AG04450 (cell line): ENCODE results near the gene VPS13D. TPM values are rescaled to one million over a fixed set of nuclear protein-coding genes. Genes with fewer than 3 reads are reported as not detected.

Experiments
- CTCF ChIA-PET: fragments of 300-600, 350-600 bp; formaldehyde crosslinking; extraction: SDS; loops from one replicate; lab custom pipeline; 2022; ENCODE audit warnings: antibody characterized with exemption, inconsistent platforms; lab: Charles Lee
- POLR2A ChIA-PET: fragments of 350-600 bp; formaldehyde crosslinking; extraction: SDS; loops from one replicate; lab custom pipeline; 2021; ENCODE audit warnings: antibody characterized with exemption, inconsistent platforms; lab: Yijun Ruan, JAX
- DNase-seq: peaks from one replicate; pipeline ENCODE4 v3.0.0-alpha.2; 2011; ENCODE audit warnings: low read depth, low spot score
- H3K27ac ChIP-seq: one replicate; pipeline ENCODE4 v1.5.1; 2012; ENCODE audit warnings: low read depth, low read length, control low read depth
- H3K27me3 ChIP-seq: one replicate; pipeline ENCODE4 v1.6.0; 2012; ENCODE audit warnings: low read length; ENCODE audit not compliant: control insufficient read depth, insufficient read depth
- H3K4me3 ChIP-seq: 2 replicates; pipeline ENCODE4 v1.5.1; 2011; ENCODE audit warnings: mild to moderate bottlenecking, low read depth, low read length, control low read depth
- H3K9me3 ChIP-seq: 2 replicates; pipeline ENCODE4 v1.5.1; 2012; ENCODE audit warnings: low read length; ENCODE audit not compliant: control insufficient read depth, insufficient read depth
- polyA plus RNA-seq: library from polyadenylated mRNA; depleted of rRNA; stranded (reverse); fragments of >200 nt; gene quantifications from 2 replicates; pipeline ENCODE4 v1.2.3, GENCODE V29; 2011
- TF ChIP-seq, protein P1 (sequence below): IDR thresholded peaks from 2 replicates; pipeline ENCODE4 v1.5.1; 2011; ENCODE audit warnings: low read depth, low read length, control low read depth, inconsistent platforms

The VPS13D gene
- polyA plus RNA-seq, 1 experiment, result 18.3 TPM

DNA sequence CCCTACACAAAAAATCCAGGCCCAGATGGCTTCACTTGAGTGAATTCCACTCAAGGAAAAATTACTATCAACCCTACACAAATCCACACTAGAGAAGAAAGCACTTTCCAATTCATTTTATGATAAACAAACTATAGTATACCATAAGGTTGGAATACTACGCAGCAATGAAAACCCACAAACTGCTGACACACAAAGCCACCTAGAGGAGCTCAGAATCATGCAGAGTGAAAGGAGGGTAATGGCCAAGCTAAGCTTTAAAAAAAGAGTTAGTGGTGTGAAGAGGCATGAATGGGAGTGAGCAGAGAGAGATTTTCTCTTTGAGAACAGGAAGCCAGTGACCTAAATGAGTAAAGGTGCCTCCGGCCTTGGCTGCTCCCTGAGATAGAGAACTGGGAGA, 294.4 kb downstream of the VPS13D start:
- Histone ChIP-seq H3K9me3 (no peaks in the 10 kb centered on the region; the same call in 1 of the 2 replicates), H3K27ac (no peak overlapping the region), H3K27me3 (peaks cover under 1% of the 10 kb centered on the region), H3K4me3 (no peak overlapping the region)
- POLR2A ChIA-PET, result no interaction called here
- TF ChIP-seq, protein P1, sequence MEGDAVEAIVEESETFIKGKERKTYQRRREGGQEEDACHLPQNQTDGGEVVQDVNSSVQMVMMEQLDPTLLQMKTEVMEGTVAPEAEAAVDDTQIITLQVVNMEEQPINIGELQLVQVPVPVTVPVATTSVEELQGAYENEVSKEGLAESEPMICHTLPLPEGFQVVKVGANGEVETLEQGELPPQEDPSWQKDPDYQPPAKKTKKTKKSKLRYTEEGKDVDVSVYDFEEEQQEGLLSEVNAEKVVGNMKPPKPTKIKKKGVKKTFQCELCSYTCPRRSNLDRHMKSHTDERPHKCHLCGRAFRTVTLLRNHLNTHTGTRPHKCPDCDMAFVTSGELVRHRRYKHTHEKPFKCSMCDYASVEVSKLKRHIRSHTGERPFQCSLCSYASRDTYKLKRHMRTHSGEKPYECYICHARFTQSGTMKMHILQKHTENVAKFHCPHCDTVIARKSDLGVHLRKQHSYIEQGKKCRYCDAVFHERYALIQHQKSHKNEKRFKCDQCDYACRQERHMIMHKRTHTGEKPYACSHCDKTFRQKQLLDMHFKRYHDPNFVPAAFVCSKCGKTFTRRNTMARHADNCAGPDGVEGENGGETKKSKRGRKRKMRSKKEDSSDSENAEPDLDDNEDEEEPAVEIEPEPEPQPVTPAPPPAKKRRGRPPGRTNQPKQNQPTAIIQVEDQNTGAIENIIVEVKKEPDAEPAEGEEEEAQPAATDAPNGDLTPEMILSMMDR, result no peak
- CTCF ChIA-PET, result no interaction called here
- no peak for DNase-seq

DNA sequence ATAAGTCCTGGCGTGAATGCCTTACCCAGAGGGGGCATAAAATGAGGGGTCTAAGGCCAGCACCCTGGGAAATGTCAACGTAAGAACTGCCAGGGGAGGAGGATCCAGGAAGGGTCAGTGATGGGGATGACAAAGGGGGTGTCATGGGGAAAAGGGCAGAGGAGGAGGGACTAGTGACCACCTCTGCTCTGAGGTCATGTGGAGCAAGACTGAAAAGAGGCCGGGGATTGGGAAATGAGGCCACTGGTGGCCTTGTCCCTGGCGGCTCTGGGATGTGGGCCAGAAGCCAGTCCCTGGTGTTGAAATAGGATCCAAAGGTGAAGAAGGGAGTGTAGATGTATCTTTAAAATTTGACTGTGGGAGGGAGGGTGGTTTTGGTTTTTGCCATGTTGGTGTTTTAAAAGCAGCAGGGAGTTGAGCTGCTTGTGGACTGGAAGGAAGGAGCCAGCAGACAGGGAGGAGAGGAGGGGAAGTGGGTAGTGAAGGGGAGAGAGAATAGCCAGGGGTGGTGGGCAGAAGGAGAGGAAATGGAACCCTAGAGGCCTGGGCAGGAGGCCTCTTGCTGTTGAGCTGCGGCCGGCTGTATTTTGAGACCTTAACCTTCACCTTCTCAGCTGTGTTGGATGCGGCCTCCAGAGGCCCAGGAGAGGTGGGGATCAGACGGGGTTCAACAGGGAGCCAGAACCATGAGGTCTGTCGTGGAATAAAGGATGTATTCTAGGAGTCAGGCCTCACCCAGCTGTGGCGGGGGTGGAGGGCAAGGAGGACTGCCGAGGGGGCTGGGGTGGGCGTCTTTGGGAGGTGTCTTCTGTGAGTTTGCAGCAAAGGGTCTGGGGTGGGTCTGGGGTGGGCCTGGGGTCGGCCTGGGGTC, 295.7 kb downstream of the VPS13D start:
- Histone ChIP-seq H3K27me3 (no peaks in the 10 kb centered on the region), H3K4me3 (no peak overlapping the region), H3K9me3 (no peaks in the 10 kb centered on the region; the same call in 1 of the 2 replicates), H3K27ac (no peak overlapping the region)
- TF ChIP-seq, protein P1, result no peak
- ChIA-PET CTCF (interaction anchor here (0.6 kb wide), 1 partner anchor 30 kb away, joined by 4 read pairs; no protein-coding TSS in a partner anchor), POLR2A (no interaction called here)
- DNase-seq, result no peak

DNA sequence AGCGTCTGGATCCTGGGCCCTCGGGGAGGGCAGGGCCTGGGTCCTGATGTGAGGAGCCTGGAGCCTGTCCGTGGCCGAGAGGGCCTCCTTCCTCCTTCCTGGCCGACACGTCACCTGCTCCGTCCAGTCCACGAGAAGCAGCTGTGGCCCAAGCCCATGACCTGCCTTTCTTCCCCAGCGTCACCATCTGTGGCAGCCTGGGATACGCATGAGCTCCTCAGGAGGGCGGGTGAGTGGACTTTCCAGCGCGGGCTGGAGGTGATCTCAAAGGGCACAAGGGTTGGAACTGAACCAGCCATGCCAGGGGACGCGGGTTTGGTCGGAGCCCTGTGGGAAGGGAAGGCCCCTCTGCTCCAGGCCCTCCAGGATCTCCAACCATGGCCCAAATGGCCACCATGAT, 297.7 kb downstream of the VPS13D start:
- no peaks in the 10 kb centered on the region for H3K27me3 ChIP-seq
- ChIA-PET POLR2A (no interaction called here), CTCF (no interaction called here)
- TF ChIP-seq, protein P1, result no peak
- no peak for DNase-seq
- H3K27ac ChIP-seq, result no peak overlapping the region
- no peak overlapping the region for H3K4me3 ChIP-seq
- no peaks in the 10 kb centered on the region; the same call in 1 of the 2 replicates for H3K9me3 ChIP-seq

DNA sequence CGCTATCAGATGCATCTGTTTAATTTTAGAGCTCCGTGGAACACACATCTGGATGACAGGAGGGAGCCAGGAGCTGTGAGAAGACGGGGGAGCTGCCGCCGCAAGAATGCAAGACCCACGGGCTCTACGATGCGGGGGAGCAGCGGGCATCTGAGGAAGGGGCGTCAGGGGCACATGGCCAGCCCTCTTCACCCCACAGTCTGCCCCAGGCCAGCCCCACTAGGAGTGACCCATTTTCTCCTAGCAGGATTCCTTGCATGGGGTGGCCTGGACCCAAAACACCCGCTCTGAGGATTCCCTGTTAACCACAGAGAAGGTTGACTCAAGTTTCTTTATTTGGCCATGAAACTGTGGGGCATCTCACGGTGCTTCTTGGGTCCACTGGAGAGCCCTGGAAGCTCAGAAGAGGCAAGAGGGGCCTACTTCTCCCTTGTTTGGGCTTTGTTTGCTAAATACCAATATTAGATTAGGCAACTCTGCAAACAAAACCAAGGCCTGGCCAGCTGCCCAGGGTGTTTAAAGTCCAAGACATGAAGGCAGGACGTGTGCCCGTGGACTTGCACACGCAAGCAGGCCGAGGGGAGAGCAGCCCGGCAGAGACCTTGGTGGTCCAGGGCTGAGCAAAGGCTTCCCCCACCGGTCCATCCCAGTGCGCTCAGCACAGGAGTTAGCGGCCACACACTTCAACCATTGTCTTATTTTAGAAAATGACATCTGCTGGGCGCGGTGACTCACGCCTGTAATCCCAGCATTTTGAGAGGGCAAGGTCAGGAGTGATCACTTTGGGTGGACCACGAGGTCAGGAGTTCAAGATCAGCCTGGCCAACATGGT, 298.4 kb downstream of the VPS13D start:
- H3K27me3 ChIP-seq, result no peaks in the 10 kb centered on the region
- ChIA-PET POLR2A (interaction anchor here (0.7 kb wide), 1 partner anchor 223 kb away, joined by 6 read pairs; no protein-coding TSS in a partner anchor), CTCF (interaction anchor here (0.7 to 1.2 kb wide), 2 partner anchors 11 to 53 kb away, joined by 4 to 8 read pairs; no protein-coding TSS in a partner anchor)
- no peaks in the 10 kb centered on the region; the same call in 1 of the 2 replicates for H3K9me3 ChIP-seq
- no peak overlapping the region for H3K27ac ChIP-seq
- H3K4me3 ChIP-seq, result no peak overlapping the region
- TF ChIP-seq, protein P1, result no peak
- no peak for DNase-seq
